Ovary (tissue), 3 donors: Measurements from ENCODE around the gene MALRD1.

ENCODE experiments used
- CTCF ChIP-seq, 3 donors: fragments of 450-650 bp in 2 of 3; fragments of 200-600 bp in 1 of 3; IDR thresholded peaks; one replicate each; pipeline versions ENCODE4 v1.5.1 to v1.8.0; 2016 to 2022; ENCODE audit warnings: antibody characterized with exemption in 3 of 3, mild to moderate bottlenecking in 1 of 3
- POLR2A ChIP-seq: fragments of 450-650 bp; IDR thresholded peaks from one replicate; pipeline ENCODE4 v1.6.1; 2017; ENCODE audit warnings: antibody characterized with exemption, mild to moderate bottlenecking, moderate library complexity
- donor health status: DM: no; HTN: no; CAD: no.

GRCh38 chr10:19497026-19497425, 448.4 kb downstream of the MALRD1 start:
- TF ChIP-seq POLR2A: no peak
- no peak for TF ChIP-seq CTCF (IDR thresholded peaks at IDR 0.05)
